ENCODE data around the gene PPP2R3B.

GRCh38 chrX:387729-388128, 1.0 kb upstream of the PPP2R3B start:
- TF ChIP-seq, protein P1, sequence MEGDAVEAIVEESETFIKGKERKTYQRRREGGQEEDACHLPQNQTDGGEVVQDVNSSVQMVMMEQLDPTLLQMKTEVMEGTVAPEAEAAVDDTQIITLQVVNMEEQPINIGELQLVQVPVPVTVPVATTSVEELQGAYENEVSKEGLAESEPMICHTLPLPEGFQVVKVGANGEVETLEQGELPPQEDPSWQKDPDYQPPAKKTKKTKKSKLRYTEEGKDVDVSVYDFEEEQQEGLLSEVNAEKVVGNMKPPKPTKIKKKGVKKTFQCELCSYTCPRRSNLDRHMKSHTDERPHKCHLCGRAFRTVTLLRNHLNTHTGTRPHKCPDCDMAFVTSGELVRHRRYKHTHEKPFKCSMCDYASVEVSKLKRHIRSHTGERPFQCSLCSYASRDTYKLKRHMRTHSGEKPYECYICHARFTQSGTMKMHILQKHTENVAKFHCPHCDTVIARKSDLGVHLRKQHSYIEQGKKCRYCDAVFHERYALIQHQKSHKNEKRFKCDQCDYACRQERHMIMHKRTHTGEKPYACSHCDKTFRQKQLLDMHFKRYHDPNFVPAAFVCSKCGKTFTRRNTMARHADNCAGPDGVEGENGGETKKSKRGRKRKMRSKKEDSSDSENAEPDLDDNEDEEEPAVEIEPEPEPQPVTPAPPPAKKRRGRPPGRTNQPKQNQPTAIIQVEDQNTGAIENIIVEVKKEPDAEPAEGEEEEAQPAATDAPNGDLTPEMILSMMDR (IDR thresholded peaks at IDR 0.05): no peak
- TF ChIP-seq POLR2A (IDR thresholded peaks at IDR 0.05): no peak
